Measurements from ENCODE around the gene INTS6. TPM values are rescaled to one million over a fixed set of nuclear protein-coding genes. Genes with fewer than 3 reads are reported as not detected.
A peak's percentile ranks its signal among the peaks of the same experiment; 100 is the strongest.

Gene INTS6
- total RNA-seq, 1 experiment from 2014 or later = 78.5 TPM

DNA sequence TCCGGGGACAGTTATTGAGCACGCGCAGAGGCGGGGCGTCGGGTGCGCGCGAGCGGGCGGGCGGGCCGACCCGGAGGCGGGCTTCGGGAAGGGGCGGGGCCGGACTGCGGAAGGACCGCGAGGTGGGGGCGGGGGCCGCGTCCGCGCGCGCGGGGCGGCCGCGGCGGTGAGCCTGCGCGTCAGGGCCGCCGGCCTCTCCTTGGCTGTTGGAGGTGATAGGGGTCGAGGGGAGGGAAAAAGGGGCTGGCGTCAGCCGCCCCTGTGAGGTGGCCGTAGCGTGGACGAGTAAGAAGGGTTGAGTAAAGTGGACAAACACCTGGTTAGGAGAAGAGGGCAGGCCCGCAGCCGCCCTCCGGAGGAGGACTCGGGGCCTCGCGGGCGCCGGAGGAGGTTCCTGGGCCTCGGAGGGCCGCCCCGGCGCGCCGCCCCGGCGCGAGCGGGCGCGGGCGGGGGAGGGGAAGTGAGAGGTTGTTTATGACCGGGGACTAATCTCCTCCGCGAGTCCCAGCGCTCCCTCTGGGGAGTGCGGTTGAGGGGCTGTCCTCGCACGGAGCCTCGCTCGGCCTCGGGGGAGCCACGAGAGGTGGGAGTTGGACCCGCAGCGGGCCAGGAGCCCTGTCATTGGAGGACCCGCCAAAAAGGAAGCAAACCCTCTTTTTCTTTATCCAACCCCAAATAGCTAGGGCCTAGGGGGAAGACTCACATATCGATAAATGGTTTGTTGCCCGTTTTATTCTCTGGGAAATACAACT is 547 bp upstream of the INTS6 start:
- POLR2A ChIA-PET = interaction anchor here (0.5 to 6.5 kb wide), 82 partner anchors 9 to 1005 kb away, joined by 3 to 151 read pairs (median 5); no protein-coding TSS in a partner anchor
- peaks cover 24% of the 10 kb centered on the region for H3K4me1 Mint-ChIP-seq (ENCODE audit: insufficient read depth, unreplicated experiment)

DNA sequence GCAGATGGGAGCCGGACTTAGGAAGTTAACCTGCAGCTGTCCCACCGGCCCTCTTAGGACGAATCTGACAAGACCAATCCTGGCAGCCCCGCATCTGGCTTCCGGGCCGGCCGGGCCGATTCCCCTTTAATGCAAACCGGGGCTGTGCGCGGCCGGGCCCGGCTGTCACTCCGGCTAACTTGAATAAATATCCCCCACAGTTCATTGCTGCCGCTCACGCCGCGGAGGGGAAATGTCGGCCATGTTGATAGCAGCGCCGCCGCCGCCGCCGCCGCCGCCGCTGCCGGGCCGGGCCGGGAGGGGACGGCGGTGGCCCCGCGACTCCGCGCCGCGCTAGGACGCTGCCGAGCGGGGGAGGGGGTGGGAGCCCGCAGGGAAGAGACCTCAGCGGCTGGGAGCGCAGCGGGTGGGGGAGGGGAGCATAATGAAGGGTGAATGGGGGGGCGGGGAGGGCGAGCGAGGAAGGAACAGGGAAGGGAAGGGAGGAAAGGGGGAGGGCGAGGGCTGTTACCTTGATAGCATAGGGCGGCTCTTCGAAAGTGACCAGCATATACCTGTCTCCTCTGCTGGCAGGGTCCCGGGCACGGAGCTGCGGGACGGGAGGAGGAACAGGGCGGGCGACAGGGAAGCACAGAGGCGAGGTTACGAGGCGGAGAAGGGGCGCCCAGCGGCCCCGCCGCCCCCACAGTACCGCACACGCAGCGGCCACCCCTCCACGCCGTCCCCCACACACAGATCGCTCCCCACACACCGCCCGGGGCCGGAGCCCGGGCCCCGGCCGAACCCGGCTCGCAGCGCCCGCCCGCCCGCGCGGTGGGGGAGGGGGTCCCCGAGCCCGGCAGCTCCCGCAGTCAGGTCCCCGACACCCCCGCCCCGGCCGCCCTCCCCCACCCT is 1.1 kb downstream of the INTS6 start:
- Mint-ChIP-seq H3K36me3 (ENCODE audit: insufficient read depth, unreplicated experiment) (peaks cover 68% of the 10 kb centered on the region), H3K9me3 (ENCODE audit: unreplicated experiment) (no peaks in the 10 kb centered on the region), H3K27ac (ENCODE audit: low read depth, unreplicated experiment) (peak overlapping the region; percentile 94), H3K4me3 (ENCODE audit: unreplicated experiment) (peak overlapping the region; percentile 80), H3K27me3 (ENCODE audit: insufficient read depth, unreplicated experiment) (no peaks in the 10 kb centered on the region), H3K4me1 (ENCODE audit: insufficient read depth, unreplicated experiment) (peaks cover 24% of the 10 kb centered on the region)
- ChIA-PET CTCF (interaction anchor here (0.6 to 1.1 kb wide), 4 partner anchors 232 to 346 kb away, joined by 3 to 6 read pairs (median 4); no protein-coding TSS in a partner anchor), POLR2A (interaction anchor here (0.5 to 6.5 kb wide), 33 partner anchors 10 to 1419 kb away, joined by 3 to 151 read pairs (median 11); no protein-coding TSS in a partner anchor)
- TF ChIP-seq, protein P1, sequence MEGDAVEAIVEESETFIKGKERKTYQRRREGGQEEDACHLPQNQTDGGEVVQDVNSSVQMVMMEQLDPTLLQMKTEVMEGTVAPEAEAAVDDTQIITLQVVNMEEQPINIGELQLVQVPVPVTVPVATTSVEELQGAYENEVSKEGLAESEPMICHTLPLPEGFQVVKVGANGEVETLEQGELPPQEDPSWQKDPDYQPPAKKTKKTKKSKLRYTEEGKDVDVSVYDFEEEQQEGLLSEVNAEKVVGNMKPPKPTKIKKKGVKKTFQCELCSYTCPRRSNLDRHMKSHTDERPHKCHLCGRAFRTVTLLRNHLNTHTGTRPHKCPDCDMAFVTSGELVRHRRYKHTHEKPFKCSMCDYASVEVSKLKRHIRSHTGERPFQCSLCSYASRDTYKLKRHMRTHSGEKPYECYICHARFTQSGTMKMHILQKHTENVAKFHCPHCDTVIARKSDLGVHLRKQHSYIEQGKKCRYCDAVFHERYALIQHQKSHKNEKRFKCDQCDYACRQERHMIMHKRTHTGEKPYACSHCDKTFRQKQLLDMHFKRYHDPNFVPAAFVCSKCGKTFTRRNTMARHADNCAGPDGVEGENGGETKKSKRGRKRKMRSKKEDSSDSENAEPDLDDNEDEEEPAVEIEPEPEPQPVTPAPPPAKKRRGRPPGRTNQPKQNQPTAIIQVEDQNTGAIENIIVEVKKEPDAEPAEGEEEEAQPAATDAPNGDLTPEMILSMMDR (IDR thresholded peaks at IDR 0.05; ENCODE audit: unreplicated experiment) = no peak
- intact Hi-C loops (cut with micrococcal nuclease) = loop anchor here (5.0 kb wide), 3 partner anchors 281 to 346 kb away; no protein-coding TSS in a partner anchor
- no TSS peak for BruUV-seq (replicated peaks)
- DNase-seq (ENCODE audit: unreplicated experiment) = peak; percentile 72

More for the DNA sequence above, 547 bp upstream of the INTS6 start:
- intact Hi-C loops (cut with micrococcal nuclease) = loop anchor here (1.0 to 5.0 kb wide), 6 partner anchors 67 to 344 kb away; partner anchors contain the start of gene WDFY2
- CTCF ChIA-PET = interaction anchor here (0.6 to 2.8 kb wide), 9 partner anchors 13 to 344 kb away, joined by 3 to 11 read pairs (median 4); no protein-coding TSS in a partner anchor
- Mint-ChIP-seq H3K9me3 (ENCODE audit: unreplicated experiment) (no peaks in the 10 kb centered on the region), H3K36me3 (ENCODE audit: insufficient read depth, unreplicated experiment) (peaks cover 66% of the 10 kb centered on the region), H3K4me3 (ENCODE audit: unreplicated experiment) (peak overlapping the region; percentile 80), H3K27me3 (ENCODE audit: insufficient read depth, unreplicated experiment) (no peaks in the 10 kb centered on the region), H3K27ac (ENCODE audit: low read depth, unreplicated experiment) (peak overlapping the region; percentile 94)
- BruUV-seq (replicated peaks) = no TSS peak
- peak; percentile 89 for DNase-seq (ENCODE audit: unreplicated experiment)
- TF ChIP-seq, protein P1 (IDR thresholded peaks at IDR 0.05; ENCODE audit: unreplicated experiment) = no peak

GRCh38 chr13:51451134-51451466 is 1.7 kb downstream of the INTS6 start:
- DNase-seq (ENCODE audit: unreplicated experiment) = no peak
- no peaks in the 10 kb centered on the region for H3K27me3 Mint-ChIP-seq (ENCODE audit: insufficient read depth, unreplicated experiment)
- H3K36me3 Mint-ChIP-seq (ENCODE audit: insufficient read depth, unreplicated experiment) = peaks cover 73% of the 10 kb centered on the region
- TF ChIP-seq, protein P1 (IDR thresholded peaks at IDR 0.05; ENCODE audit: unreplicated experiment) = no peak
- ChIA-PET POLR2A (interaction anchor here (0.7 to 6.5 kb wide), 20 partner anchors 10 to 349 kb away, joined by 3 to 151 read pairs (median 4); no protein-coding TSS in a partner anchor), CTCF (interaction anchor here (0.6 to 1.1 kb wide), 5 partner anchors 233 to 350 kb away, joined by 3 to 6 read pairs (median 3); no protein-coding TSS in a partner anchor)
- intact Hi-C loops (cut with micrococcal nuclease) = loop anchor here (5.0 kb wide), 3 partner anchors 281 to 346 kb away; no protein-coding TSS in a partner anchor
- peak overlapping the region; percentile 94 for H3K27ac Mint-ChIP-seq (ENCODE audit: low read depth, unreplicated experiment)
- H3K4me3 Mint-ChIP-seq (ENCODE audit: unreplicated experiment) = peak overlapping the region; percentile 80
- H3K9me3 Mint-ChIP-seq (ENCODE audit: unreplicated experiment) = no peaks in the 10 kb centered on the region
- BruUV-seq (replicated peaks) = no TSS peak
- peaks cover 24% of the 10 kb centered on the region for H3K4me1 Mint-ChIP-seq (ENCODE audit: insufficient read depth, unreplicated experiment)
